HG03342 (cell line): ENCODE results near the gene LRRC7.
"Not testable (repeated sequence)": the region's sequence is repeated elsewhere in the genome, so short reads cannot be mapped to it uniquely, and the experiment has no call there.

Source experiments
- ATAC-seq: cut with Tn5 transposase; IDR thresholded peaks from one replicate; pipeline ENCODE4 v1.9.1; 2021; ENCODE audit warnings: mild to moderate bottlenecking, moderate library complexity; ENCODE audit not compliant: unreplicated experiment

Gene LRRC7

GRCh38 chr1:69943030-69943429 is 375.3 kb downstream of the LRRC7 start:
- ATAC-seq: no peak

- no peak for ATAC-seq
These were observed 379.2 kb downstream of the LRRC7 start for GRCh38 chr1:69946935-69947334.

GRCh38 chr1:69947837-69948236 is 380.1 kb downstream of the LRRC7 start:
- no peak for ATAC-seq

GRCh38 chr1:69952676-69953075 is 385.0 kb downstream of the LRRC7 start:
- no peak for ATAC-seq

- not testable (repeated sequence) for ATAC-seq
These were observed 394.7 kb downstream of the LRRC7 start for GRCh38 chr1:69962452-69962851.

- peak; percentile 68 for ATAC-seq
These were observed 399.6 kb downstream of the LRRC7 start for GRCh38 chr1:69967245-69967766.

GRCh38 chr1:69976896-69977295 is 409.2 kb downstream of the LRRC7 start:
- ATAC-seq: no peak

GRCh38 chr1:69982992-69983391 is 415.3 kb downstream of the LRRC7 start:
- ATAC-seq: no peak

- no peak for ATAC-seq
These were observed 417.7 kb downstream of the LRRC7 start for GRCh38 chr1:69985376-69985775.

- ATAC-seq: no peak
These were observed 418.2 kb downstream of the LRRC7 start for GRCh38 chr1:69985901-69986439.

- no peak for ATAC-seq
These were observed 420.2 kb downstream of the LRRC7 start for GRCh38 chr1:69987881-69988280.

GRCh38 chr1:69991644-69992043 is 423.9 kb downstream of the LRRC7 start:
- ATAC-seq: no peak

GRCh38 chr1:69992594-69992993 is 424.9 kb downstream of the LRRC7 start:
- no peak for ATAC-seq

GRCh38 chr1:69993810-69994209 is 426.1 kb downstream of the LRRC7 start:
- no peak for ATAC-seq

GRCh38 chr1:69994241-69994640 is 426.5 kb downstream of the LRRC7 start:
- ATAC-seq: no peak

- no peak for ATAC-seq
These were observed 431.1 kb downstream of the LRRC7 start for GRCh38 chr1:69998847-69999246.

- no peak for ATAC-seq
These were observed 435.6 kb downstream of the LRRC7 start for GRCh38 chr1:70003211-70003908.

GRCh38 chr1:70005386-70006034 is 437.8 kb downstream of the LRRC7 start:
- ATAC-seq: no peak

- ATAC-seq: peak; percentile 61
These were observed 440.9 kb downstream of the LRRC7 start for GRCh38 chr1:70008660-70009059.

- no peak for ATAC-seq
These were observed 450.0 kb downstream of the LRRC7 start for GRCh38 chr1:70017770-70018169.

- no peak for ATAC-seq
These were observed 456.6 kb downstream of the LRRC7 start for GRCh38 chr1:70024272-70024671.

- ATAC-seq: no peak
These were observed 457.3 kb downstream of the LRRC7 start for GRCh38 chr1:70025052-70025451.
